A172 (cell line): ENCODE measurements around the gene AGO3. TPM values are rescaled to one million over a fixed set of nuclear protein-coding genes. Genes with fewer than 3 reads are reported as not detected.
"Not testable (repeated sequence)": the region's sequence is repeated elsewhere in the genome, so short reads cannot be mapped to it uniquely, and the experiment has no call there.

Source experiments
- DNase-seq: peaks from one replicate; pipeline ENCODE4 v3.0.0-alpha.2; 2015; ENCODE audit warnings: low spot score
- total RNA-seq: library from RNA; depleted of rRNA; stranded (reverse); fragments of >200 nt; shearing (Covaris generic); gene quantifications from 2 replicates; pipeline ENCODE4 v1.2.3, GENCODE V29; 2014

AGO3 gene
- total RNA-seq, 1 experiment from 2014 or later = 10.4 TPM

DNA sequence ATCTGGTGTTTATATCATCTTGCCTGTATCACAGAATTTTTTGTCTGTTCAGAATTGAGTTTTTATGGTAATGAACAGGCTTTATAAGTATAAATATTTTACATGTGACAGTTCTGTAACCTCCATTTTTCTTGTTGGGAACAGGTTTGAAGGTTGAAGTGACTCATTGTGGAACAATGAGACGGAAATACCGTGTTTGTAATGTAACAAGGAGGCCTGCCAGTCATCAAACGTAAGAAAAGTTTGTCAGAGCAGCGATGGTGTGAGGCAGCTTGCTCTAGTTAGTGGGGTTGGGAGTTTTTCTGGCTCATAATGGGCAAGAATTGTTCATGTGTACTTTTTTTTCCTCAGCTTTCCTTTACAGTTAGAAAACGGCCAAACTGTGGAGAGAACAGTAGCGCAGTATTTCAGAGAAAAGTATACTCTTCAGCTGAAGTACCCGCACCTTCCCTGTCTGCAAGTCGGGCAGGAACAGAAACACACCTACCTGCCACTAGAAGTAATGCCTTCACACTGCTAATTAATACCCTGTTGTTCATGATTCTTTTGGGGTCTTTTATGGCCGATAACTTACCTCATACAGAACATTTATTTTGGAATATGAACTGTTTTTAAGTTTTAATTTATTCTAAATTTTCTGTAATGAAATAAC is 77.8 kb downstream of the AGO3 start:
- peak; percentile 69 for DNase-seq

DNA sequence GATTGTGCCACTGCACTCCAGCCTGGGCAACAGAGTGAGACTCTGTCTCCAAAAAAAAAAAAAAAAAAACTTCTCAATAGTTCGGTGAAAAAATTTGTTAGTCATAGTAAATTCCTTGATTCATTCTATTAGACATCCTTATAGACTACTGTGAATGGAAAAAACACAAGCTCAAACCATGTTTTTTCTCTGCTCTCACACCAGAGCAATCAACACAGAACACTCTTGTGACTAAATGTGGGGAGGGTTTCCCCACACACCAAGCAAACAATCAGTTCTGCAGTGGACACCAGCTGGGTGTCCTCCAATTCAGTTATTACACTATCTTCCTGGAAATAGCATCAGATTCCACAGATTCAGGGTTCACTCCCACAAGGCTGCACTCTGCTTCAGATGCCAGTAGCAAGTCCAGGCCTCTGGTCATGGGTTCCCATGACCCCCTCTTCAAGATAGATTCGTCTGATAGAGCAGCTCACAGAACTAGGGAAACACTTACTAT is 83.9 kb downstream of the AGO3 start:
- DNase-seq = no peak

GRCh38 chr1:36016686-36017085 is 85.8 kb downstream of the AGO3 start:
- no peak for DNase-seq

DNA sequence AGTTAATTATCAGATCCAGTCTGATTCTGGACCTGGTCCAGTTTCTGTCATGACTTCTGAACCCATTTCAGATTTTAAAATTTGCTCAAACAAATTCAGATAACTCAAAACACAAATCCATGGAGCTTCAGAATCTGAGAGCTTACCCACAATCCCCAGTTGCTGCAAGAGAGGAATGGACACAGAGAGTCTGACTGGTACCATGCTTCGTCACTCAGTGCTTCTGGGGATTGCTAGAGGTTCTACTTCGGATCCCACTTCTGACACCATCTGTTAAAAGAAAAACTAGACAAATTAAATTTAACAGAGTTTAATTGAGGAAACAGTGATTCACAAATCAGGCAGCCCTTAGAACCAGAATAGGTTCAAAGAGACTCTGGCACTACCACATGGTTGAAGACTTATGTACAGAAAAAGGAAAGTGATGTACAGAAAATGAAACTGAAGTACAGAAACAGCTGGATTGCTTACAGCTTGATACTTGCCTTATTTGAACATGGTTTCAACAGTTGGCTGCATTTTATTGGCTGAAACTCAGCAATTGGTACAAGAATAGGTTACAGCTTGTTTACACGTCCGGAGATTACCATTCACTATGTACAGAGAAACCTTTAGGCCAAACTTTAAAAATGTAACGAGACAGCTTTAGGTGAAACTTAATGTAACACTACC is 92.3 kb downstream of the AGO3 start:
- no peak for DNase-seq

GRCh38 chr1:36024024-36024423 is 93.1 kb downstream of the AGO3 start:
- DNase-seq = not testable (repeated sequence)

DNA sequence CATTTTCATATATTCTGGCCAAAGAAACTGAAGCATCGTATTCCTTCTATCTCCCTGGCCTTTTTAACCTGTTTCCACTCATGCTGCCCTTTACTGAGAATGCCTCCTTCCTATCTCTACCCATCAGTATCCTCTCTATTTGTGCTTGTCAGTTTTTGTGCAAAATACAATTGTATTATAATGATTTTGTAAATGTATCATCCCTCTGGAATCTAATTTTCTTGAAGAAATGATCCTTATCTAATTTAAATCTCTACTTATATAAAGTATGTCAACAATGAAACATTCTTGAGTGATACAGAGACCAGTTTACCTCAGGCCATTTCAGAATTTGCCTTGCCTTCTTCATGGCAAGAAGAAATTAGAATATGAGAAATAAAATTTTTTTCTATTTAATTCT is 93.9 kb downstream of the AGO3 start:
- no peak for DNase-seq

DNA sequence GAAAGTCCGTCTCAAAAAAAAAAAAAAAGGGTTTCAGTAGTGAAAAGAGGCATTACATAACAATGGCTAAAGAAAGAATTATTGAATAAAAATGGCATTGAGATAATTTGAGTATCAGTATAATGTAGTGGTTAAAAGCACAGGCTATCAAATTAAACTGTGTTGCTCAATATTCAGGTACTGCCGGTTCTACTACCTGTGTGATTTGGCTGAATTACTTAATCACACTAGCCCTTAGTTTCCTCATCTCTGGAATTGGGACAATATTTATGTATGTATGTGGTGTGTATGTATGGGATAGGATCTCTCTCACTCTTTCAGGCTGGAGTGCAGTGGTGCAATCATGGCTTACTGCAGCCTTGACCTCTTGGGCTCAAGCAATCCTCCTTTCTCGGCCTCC is 96.9 kb downstream of the AGO3 start:
- DNase-seq = no peak

DNA sequence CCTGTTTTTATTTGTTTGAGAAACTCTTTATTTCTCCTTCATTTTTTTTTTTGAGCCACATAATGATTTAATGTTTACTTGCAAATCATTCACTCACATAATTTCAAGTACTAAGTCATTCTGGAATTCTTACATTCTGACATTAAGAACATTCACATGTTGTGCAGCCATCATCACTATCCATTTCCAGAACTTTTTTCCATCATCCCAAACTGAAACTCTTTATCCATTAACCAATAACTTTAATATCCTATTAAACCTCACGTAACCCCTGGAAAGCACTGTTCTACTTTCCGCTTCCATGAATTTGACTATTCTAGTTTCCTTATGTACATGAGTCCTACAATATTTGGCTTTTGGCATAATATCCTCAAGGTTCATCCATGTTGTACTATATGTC is 100.5 kb downstream of the AGO3 start:
- DNase-seq = no peak

DNA sequence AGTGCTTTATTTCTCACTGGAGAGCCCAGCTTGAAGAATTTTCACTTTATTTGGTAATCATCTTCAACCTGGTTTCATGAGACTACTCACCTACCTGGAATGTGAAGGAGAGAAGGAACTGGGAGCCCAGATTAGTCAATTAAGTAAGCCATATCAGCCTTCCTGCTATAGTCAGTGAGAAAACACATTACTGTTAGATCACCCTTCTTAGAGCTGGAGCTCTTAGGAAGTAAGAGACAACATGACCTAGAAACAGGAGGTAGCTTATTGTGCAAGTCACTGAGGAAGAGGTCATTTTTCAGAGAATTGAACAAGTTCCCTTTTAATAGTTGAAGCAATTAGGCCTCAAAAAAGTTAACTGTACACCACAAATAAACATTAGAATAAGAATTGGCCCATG is 103.8 kb downstream of the AGO3 start:
- DNase-seq = peak; percentile 38

DNA sequence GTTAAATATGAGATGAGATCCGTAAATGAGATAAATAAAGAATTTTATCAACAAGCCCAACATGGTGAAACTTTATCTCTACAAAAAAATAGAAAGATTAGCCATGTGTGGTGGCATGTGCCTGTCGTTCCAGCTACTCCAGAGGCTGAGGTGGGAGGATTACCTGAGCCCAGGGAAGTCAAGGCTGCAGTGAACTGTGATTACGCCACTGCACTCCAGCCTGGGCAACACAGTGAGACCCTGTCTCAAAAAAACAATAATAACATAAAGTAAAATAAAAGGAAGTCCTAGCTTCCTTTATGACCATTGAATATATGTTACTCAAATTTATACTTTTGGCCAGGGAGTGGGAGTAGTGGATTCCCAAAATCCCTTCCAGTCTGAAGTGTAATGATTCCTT is 104.2 kb downstream of the AGO3 start:
- no peak for DNase-seq

DNA sequence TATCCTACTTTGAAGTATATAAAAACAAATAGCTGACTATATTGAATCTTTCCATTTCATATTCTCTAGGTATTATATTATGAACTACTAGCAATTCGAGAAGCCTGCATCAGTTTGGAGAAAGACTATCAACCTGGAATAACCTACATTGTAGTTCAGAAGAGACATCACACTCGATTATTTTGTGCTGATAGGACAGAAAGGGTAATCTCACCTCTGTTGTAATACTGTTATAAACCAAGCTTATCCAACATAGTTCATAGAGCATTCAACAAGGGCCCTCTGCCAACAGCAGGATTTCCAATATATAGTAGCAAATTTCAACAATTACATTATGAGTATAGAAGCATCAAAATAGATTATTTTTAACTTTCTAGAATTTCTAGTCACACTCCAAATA is 109.3 kb downstream of the AGO3 start:
- DNase-seq = no peak

- DNase-seq = no peak
These were observed 120.9 kb downstream of the AGO3 start for GRCh38 chr1:36051821-36052220.

GRCh38 chr1:36053978-36054377 is 123.1 kb downstream of the AGO3 start:
- no peak for DNase-seq

GRCh38 chr1:36055706-36056105 is 124.8 kb downstream of the AGO3 start:
- DNase-seq = no peak

DNA sequence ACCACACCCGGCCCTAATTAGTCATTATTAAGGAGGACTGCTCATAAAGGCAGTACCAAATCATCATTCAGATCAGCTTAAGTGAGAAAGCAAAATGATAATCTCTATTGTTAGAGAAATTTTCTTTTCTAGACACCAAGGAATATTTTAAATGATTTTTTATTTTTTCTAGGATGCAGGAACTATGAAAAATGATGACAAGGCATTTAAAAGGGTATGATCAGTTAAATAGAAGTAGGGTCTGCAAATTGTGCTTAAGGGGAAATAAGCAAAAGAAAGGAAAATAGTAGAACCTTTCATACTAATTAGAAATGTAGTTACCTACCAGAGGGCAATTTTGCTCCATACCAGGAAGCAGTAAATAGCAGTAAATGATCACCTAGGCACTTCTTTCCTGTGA is 131.4 kb downstream of the AGO3 start:
- DNase-seq = no peak

GRCh38 chr1:36067871-36068270 is 137.0 kb downstream of the AGO3 start:
- DNase-seq = no peak

DNA sequence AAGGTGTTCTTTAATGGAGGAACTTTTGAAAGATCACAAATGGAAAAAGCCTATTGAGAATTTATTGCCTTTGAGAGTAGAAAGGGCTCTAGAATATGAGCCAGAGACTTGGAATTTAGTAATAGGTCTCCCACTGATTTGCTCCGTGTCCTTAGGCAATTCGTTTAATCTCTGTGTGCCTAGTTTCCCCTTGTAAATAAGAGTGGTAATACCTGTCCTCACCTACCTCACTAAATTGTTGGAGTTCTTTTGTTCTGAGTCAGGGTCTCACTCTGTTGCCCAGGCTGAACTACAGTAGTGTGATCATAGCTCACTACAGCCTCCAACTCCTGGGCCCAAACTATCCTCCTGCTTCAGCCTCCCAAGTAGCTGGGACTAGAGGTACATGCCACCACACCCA is 138.0 kb downstream of the AGO3 start:
- no peak for DNase-seq

GRCh38 chr1:36070349-36070748 is 139.4 kb downstream of the AGO3 start:
- DNase-seq = no peak

DNA sequence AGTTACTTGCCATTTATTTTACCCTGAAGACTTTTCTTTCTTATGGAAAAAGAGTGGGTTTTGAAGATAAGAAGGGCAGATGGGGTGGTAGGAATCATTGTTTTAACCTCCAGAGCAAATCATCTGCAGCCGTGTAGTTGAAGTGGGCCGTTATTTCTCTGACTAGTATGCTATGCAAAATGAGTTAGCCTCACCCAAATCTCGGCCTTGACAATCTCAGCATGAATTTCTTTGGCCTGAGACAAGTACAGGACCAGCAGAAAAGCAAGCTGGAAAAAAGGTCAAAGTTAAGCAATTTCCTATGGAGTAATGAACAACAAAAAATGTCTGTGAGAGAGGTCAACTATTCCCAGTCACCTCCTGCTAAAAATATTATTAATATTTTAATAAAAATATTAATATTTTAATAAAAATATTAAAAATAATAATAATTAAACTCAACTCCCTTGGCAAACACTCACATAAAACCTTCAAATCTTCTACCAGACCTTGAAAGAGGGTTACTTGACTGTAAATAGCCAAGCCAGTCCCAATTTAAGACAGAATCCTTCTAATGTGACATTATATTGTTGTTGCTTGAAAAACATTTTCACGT is 146.2 kb downstream of the AGO3 start:
- no peak for DNase-seq

DNA sequence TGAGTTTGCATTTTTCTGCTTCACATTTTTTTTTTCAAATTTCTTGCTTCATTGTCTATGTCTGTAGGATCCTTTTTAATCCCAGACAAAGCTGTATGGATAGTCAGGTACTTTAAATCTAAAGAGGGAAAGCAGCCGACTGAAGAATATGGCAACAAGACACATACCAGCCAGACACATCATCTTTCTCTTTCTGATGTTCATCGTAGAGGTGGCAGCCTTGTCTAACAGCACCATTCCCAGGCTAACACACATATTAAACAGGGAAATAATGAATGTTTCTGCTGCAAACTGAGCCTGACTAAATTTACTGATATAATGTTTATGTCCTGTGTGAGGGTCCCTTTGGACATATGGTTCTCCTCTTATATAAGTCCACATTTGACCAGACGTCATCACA is 149.3 kb downstream of the AGO3 start:
- no peak for DNase-seq

GRCh38 chr1:36080801-36081200 is 149.9 kb downstream of the AGO3 start:
- no peak for DNase-seq

GRCh38 chr1:36081926-36082485 is 151.1 kb downstream of the AGO3 start:
- no peak for DNase-seq

DNA sequence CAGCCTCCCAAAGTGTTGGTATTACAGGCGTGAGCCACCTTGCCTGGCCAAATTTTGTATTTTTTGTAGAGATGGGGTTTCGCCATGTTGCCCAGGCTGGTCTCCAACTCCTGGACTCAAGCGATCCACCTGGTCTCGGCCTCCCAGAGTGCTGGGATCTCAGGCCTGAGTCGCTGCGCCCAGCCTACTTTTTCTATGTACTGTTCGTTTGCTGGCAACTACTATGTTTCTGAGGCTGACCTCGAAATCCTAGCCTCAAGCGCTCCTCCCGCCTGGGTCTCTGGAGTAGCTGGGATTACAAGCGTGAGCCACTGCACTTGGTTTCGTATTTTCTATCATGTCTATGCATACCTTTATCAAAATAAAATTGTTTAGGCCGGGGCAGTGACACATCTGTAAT is 152.3 kb downstream of the AGO3 start:
- no peak for DNase-seq
